ENCODE results near the gene PTH1R.

The PTH1R gene

GRCh38 chr3:46884929-46885328, 7.4 kb downstream of the PTH1R start:
- Mint-ChIP-seq H3K4me1 (peaks cover 38% of the 10 kb centered on the region), H3K27ac (no peak overlapping the region), H3K9me3 (no peaks in the 10 kb centered on the region), H3K27me3 (ENCODE audit: low read depth, poor library complexity) (peaks cover 52% of the 10 kb centered on the region), H3K36me3 (ENCODE audit: low read depth) (no peaks in the 10 kb centered on the region), H3K4me3 (peak overlapping the region; percentile 50)
- no peak for DNase-seq
- no peak for TF ChIP-seq CTCF (IDR thresholded peaks at IDR 0.05)

- H3K27me3 Mint-ChIP-seq (ENCODE audit: low read depth, poor library complexity) = peaks cover 54% of the 10 kb centered on the region
- no peak for TF ChIP-seq CTCF (IDR thresholded peaks at IDR 0.05)
- no peaks in the 10 kb centered on the region for H3K36me3 Mint-ChIP-seq (ENCODE audit: low read depth)
- peaks cover 31% of the 10 kb centered on the region for H3K4me1 Mint-ChIP-seq
- DNase-seq = no peak
- no peaks in the 10 kb centered on the region for H3K9me3 Mint-ChIP-seq
- H3K4me3 Mint-ChIP-seq = no peak overlapping the region
- no peak overlapping the region for H3K27ac Mint-ChIP-seq
Observed at GRCh38 chr3:46885612-46886011, 8.1 kb downstream of the PTH1R start.

- Mint-ChIP-seq H3K27me3 (ENCODE audit: low read depth, poor library complexity) (peaks cover 44% of the 10 kb centered on the region), H3K4me3 (no peak overlapping the region), H3K27ac (no peak overlapping the region), H3K36me3 (ENCODE audit: low read depth) (no peaks in the 10 kb centered on the region), H3K4me1 (peaks cover 51% of the 10 kb centered on the region), H3K9me3 (no peaks in the 10 kb centered on the region)
- no peak for DNase-seq
- TF ChIP-seq CTCF (IDR thresholded peaks at IDR 0.05) = no peak
Observed at GRCh38 chr3:46887980-46888494, 10.5 kb downstream of the PTH1R start.

- no peak for TF ChIP-seq CTCF (IDR thresholded peaks at IDR 0.05)
- Mint-ChIP-seq H3K36me3 (ENCODE audit: low read depth) (no peaks in the 10 kb centered on the region), H3K27me3 (ENCODE audit: low read depth, poor library complexity) (peaks cover 41% of the 10 kb centered on the region), H3K4me3 (no peak overlapping the region), H3K9me3 (no peaks in the 10 kb centered on the region), H3K4me1 (peaks cover 50% of the 10 kb centered on the region), H3K27ac (no peak overlapping the region)
- no peak for DNase-seq
Observed at GRCh38 chr3:46888705-46889104, 11.2 kb downstream of the PTH1R start.

GRCh38 chr3:46889381-46890110, 12.0 kb downstream of the PTH1R start:
- H3K9me3 Mint-ChIP-seq = no peaks in the 10 kb centered on the region
- peaks cover 33% of the 10 kb centered on the region for H3K27me3 Mint-ChIP-seq (ENCODE audit: low read depth, poor library complexity)
- H3K4me1 Mint-ChIP-seq = peaks cover 42% of the 10 kb centered on the region
- no peak for TF ChIP-seq CTCF (IDR thresholded peaks at IDR 0.05)
- no peaks in the 10 kb centered on the region for H3K36me3 Mint-ChIP-seq (ENCODE audit: low read depth)
- no peak for DNase-seq
- H3K27ac Mint-ChIP-seq = no peak overlapping the region
- H3K4me3 Mint-ChIP-seq = no peak overlapping the region

GRCh38 chr3:46890132-46890531, 12.6 kb downstream of the PTH1R start:
- Mint-ChIP-seq H3K27me3 (ENCODE audit: low read depth, poor library complexity) (peaks cover 27% of the 10 kb centered on the region), H3K9me3 (no peaks in the 10 kb centered on the region), H3K36me3 (ENCODE audit: low read depth) (no peaks in the 10 kb centered on the region), H3K27ac (no peak overlapping the region), H3K4me3 (no peak overlapping the region), H3K4me1 (peaks cover 37% of the 10 kb centered on the region)
- DNase-seq = no peak
- no peak for TF ChIP-seq CTCF (IDR thresholded peaks at IDR 0.05)
